Activated gamma-delta T cell (primary cell): ENCODE results near the gene CTDNEP1.
A peak's percentile ranks its signal among the peaks of the same experiment; 100 is the strongest.

Source experiments
- DNase-seq: peaks from one replicate; lab custom pipeline; 2025; lab: John Stamatoyannopoulos, UW

The CTDNEP1 gene

GRCh38 chr17:7215136-7215638 lies 36.3 kb downstream of the CTDNEP1 start:
- DNase-seq: no peak

- DNase-seq: peak; percentile 95
Measured at GRCh38 chr17:7214300-7215135, 37.0 kb downstream of the CTDNEP1 start.

GRCh38 chr17:7213895-7214299 lies 37.6 kb downstream of the CTDNEP1 start:
- no peak for DNase-seq

- DNase-seq: no peak
Measured at GRCh38 chr17:7211491-7212273, 39.9 kb downstream of the CTDNEP1 start.

GRCh38 chr17:7208754-7209460 lies 42.6 kb downstream of the CTDNEP1 start:
- no peak for DNase-seq

- DNase-seq: no peak
Measured at GRCh38 chr17:7208027-7208571, 43.4 kb downstream of the CTDNEP1 start.

GRCh38 chr17:7207120-7208001 lies 44.2 kb downstream of the CTDNEP1 start:
- DNase-seq: no peak

- DNase-seq: no peak
Measured at GRCh38 chr17:7205561-7205960, 46.0 kb downstream of the CTDNEP1 start.

GRCh38 chr17:7204828-7205461 lies 46.6 kb downstream of the CTDNEP1 start:
- peak; percentile 92 for DNase-seq

- DNase-seq: peak; percentile 32
Measured at GRCh38 chr17:7204336-7204735, 47.2 kb downstream of the CTDNEP1 start.

- DNase-seq: no peak
Measured at GRCh38 chr17:7203391-7203790, 48.1 kb downstream of the CTDNEP1 start.

GRCh38 chr17:7196651-7197401 lies 54.7 kb downstream of the CTDNEP1 start:
- no peak for DNase-seq

- no peak for DNase-seq
Measured at GRCh38 chr17:7195971-7196370, 55.6 kb downstream of the CTDNEP1 start.
